K562 (cell line): Measurements from ENCODE around the gene RAB12. TPM values are rescaled to one million over a fixed set of nuclear protein-coding genes. Genes with fewer than 3 reads are reported as not detected.

Experiments
- ATAC-seq: fragments of 200-7000 bp; cut with Tn5 transposase; 3 replicates; pipeline ENCODE4 v1.9.1; 2020; ENCODE audit warnings: moderate library complexity
- BruUV-seq: library from RNA; stranded (reverse); fragments of 400-500 nt; replicated peaks from 2 replicates; lab custom pipeline; 2021; lab: Mats Ljungman, UMichigan
- CTCF ChIA-PET: fragments of 300-600 bp; formaldehyde crosslinking; extraction: SDS; loops from one replicate; lab custom pipeline; 2021; ENCODE audit warnings: low intra/inter-chr PET ratio; lab: Yijun Ruan, JAX
- POLR2A ChIA-PET: fragments of 300-600, 350-650 bp; sonication (Branson Sonifier 250); formaldehyde crosslinking; extraction: SDS; loops from one replicate; lab custom pipeline; 2021; ENCODE audit warnings: antibody characterized with exemption, inconsistent platforms; lab: Yijun Ruan, JAX
- DNase-seq, 4 experiments: peaks; one replicate each; pipeline versions ENCODE4 v3.0.0 to v3.0.0-alpha.2; 2011 to 2018; ENCODE audit warnings: low spot score in 3 of 4, mixed read lengths in 3 of 4; ENCODE audit errors: extremely low read depth in 1 of 4
- FAIRE-seq: peaks from 2 replicates; lab custom pipeline; 2011; peaks lifted over from hg19 to GRCh38; lab: Jason Lieb, UNC
- H2AFZ ChIP-seq: 2 replicates; pipeline ENCODE4 v1.6.0; 2011; ENCODE audit warnings: low read depth, low read length, control low read depth, inconsistent platforms
- H3K27ac ChIP-seq: fragments of 200-600 bp; 3 replicates; pipeline ENCODE4 v1.8.0; 2011; ENCODE audit warnings: low read depth, mild to moderate bottlenecking, control low read depth, inconsistent platforms, low read length, moderate library complexity, mixed read lengths; ENCODE audit errors: extremely low read depth
- H3K27me3 ChIP-seq, 2 experiments: fragments of 300-600 bp in 1 of 2; 2 replicates in 1 of 2; 3 replicates in 1 of 2; pipeline versions ENCODE4 v1.6.0 to v1.8.0; 2011; ENCODE audit warnings: inconsistent platforms in 2 of 2, low read length in 2 of 2, mild to moderate bottlenecking in 1 of 2, mixed read lengths in 1 of 2, moderate library complexity in 1 of 2; ENCODE audit not compliant: control insufficient read depth in 2 of 2, insufficient read depth in 2 of 2
- H3K36me3 ChIP-seq: fragments of 300-600 bp; 3 replicates; pipeline ENCODE4 v1.8.0; 2011; ENCODE audit warnings: mild to moderate bottlenecking, low read length, inconsistent platforms; ENCODE audit not compliant: control insufficient read depth, insufficient read depth
- H3K4me1 ChIP-seq, 2 experiments: fragments of 200-600 bp in 1 of 2; replicated peaks in 1 of 2; 2 replicates in 1 of 2; 3 replicates in 1 of 2; pipeline versions ENCODE4 v1.5.1 to v1.8.0; 2011; ENCODE audit warnings: inconsistent platforms in 2 of 2, low read length in 2 of 2, mild to moderate bottlenecking in 1 of 2, mixed read lengths in 1 of 2, moderate library complexity in 1 of 2; ENCODE audit not compliant: control insufficient read depth in 2 of 2, insufficient read depth in 2 of 2
- H3K4me2 ChIP-seq: 2 replicates; pipeline ENCODE4 v1.6.1; 2011; ENCODE audit warnings: low read length, control low read depth, inconsistent platforms, mixed read lengths; ENCODE audit not compliant: insufficient read depth
- H3K4me3 ChIP-seq: fragments of 200-600 bp; sonication (generic), shearing (Covaris generic); 2 replicates; pipeline ENCODE4 v1.5.1; 2016; ENCODE audit warnings: control low read depth, inconsistent platforms
- H3K79me2 ChIP-seq: fragments of 200-600 bp; 3 replicates; pipeline ENCODE4 v1.8.0; 2011; ENCODE audit warnings: low read length, inconsistent platforms; ENCODE audit not compliant: control insufficient read depth, insufficient read depth
- H3K9ac ChIP-seq, 2 experiments: 2 replicates each; pipeline versions ENCODE4 v1.6.0 to v1.6.1; 2011; ENCODE audit warnings: low read depth in 2 of 2, low read length in 2 of 2, control low read depth in 1 of 2, inconsistent platforms in 1 of 2, mild to moderate bottlenecking in 1 of 2, mixed read lengths in 1 of 2; ENCODE audit not compliant: insufficient read depth in 1 of 2
- H3K9me1 ChIP-seq: one replicate; pipeline ENCODE4 v1.6.0; 2011; ENCODE audit warnings: inconsistent platforms, mild to moderate bottlenecking, low read length, moderate library complexity; ENCODE audit not compliant: control insufficient read depth, insufficient read depth
- H3K9me3 ChIP-seq: replicated peaks from 2 replicates; pipeline ENCODE4 v1.5.1; 2011; ENCODE audit warnings: low read depth, low read length, inconsistent platforms; ENCODE audit not compliant: control insufficient read depth, insufficient read depth
- H4K20me1 ChIP-seq: replicated peaks from 2 replicates; pipeline ENCODE4 v1.6.1; 2011; ENCODE audit warnings: low read length, inconsistent platforms, mixed read lengths; ENCODE audit not compliant: control insufficient read depth, insufficient read depth
- CGGBP1 ChIP-seq: fragments of 250-450 bp; sonication (Bioruptor Pico); IDR thresholded peaks from 2 replicates; pipeline ENCODE4 v1.9.0; 2021; ENCODE audit warnings: mild to moderate bottlenecking
- HNRNPH1 ChIP-seq: fragments of 200-400 bp; formaldehyde crosslinking; optimal IDR thresholded peaks from 2 replicates; pipeline ENCODE3; 2017; ENCODE audit warnings: low read depth, mild to moderate bottlenecking, low read length, moderate library complexity
- NR2C1 ChIP-seq, 2 experiments: fragments of 450-650 bp; IDR thresholded peaks; 2 replicates each; pipeline ENCODE4 v1.6.1; 2017; ENCODE audit warnings: mild to moderate bottlenecking in 2 of 2, antibody characterized with exemption in 1 of 2, inconsistent platforms in 1 of 2, missing compliant biosample characterization in 1 of 2, missing genetic modification characterization in 1 of 2
- NR3C1 ChIP-seq: sonication (generic); formaldehyde crosslinking; IDR thresholded peaks from 2 replicates; pipeline ENCODE4 v1.8.1; 2022; ENCODE audit warnings: missing genetic modification reagents
- RFX7 ChIP-seq: fragments of 250-450 bp; sonication (Bioruptor Pico); IDR thresholded peaks from 2 replicates; pipeline ENCODE4 v1.5.1; 2021; ENCODE audit warnings: mild to moderate bottlenecking
- RREB1 ChIP-seq: fragments of 250-450 bp; sonication (Bioruptor Pico); IDR thresholded peaks from 2 replicates; pipeline ENCODE4 v1.4.0; 2020
- WHSC1 ChIP-seq: IDR thresholded peaks from one replicate; pipeline ENCODE4 v1.6.1; 2012; ENCODE audit warnings: low read length, control low read depth, inconsistent platforms
- YBX1 ChIP-seq: fragments of 450-650 bp; IDR thresholded peaks from 2 replicates; pipeline ENCODE4 v1.7.1; 2016; ENCODE audit warnings: mild to moderate bottlenecking
- ZBTB7A ChIP-seq: IDR thresholded peaks from 2 replicates; pipeline ENCODE4 v1.6.1; 2011; ENCODE audit warnings: low read depth, mild to moderate bottlenecking, low read length, moderate library complexity, borderline replicate concordance; ENCODE audit not compliant: control insufficient read depth
- ZC3H8 ChIP-seq: fragments of 450-650 bp; IDR thresholded peaks from 2 replicates; pipeline ENCODE4 v1.6.1; 2017
- ZFP30 ChIP-seq: fragments of 250-450 bp; sonication (Bioruptor Pico); IDR thresholded peaks from 2 replicates; pipeline ENCODE4 v1.8.0; 2022; ENCODE audit warnings: moderate library complexity, mild to moderate bottlenecking, inconsistent platforms, borderline replicate concordance
- ZNF79 ChIP-seq: fragments of 250-450 bp; sonication (Bioruptor Pico); IDR thresholded peaks from 2 replicates; pipeline ENCODE4 v1.4.0; 2020; ENCODE audit warnings: low read depth, mild to moderate bottlenecking, moderate library complexity
- WGBS: fragments of 100-300 bp; shearing (Covaris generic); methylation state at CpG from one replicate; pipeline ENCODE4 v1.1.6; 2016; ENCODE audit warnings: low coverage, mixed read lengths; ENCODE audit not compliant: insufficient coverage; ENCODE audit errors: missing lambda C conversion rate; 5-methylcytosine and 5-hydroxymethylcytosine counted together
- in situ Hi-C: fragments of 300-500 bp; cut with MboI; formaldehyde crosslinking; loops from 4 replicates; pipeline ENCODE4 v1.15.0; 2018; ENCODE audit warnings: inconsistent platforms, mixed read lengths
- intact Hi-C: fragments of 100-400 bp; cut with micrococcal nuclease; formaldehyde crosslinking; loops from 2 replicates; pipeline ENCODE4 v1.14.2; 2022
- polyA plus RNA-seq, 8 experiments: library from polyadenylated mRNA; depleted of rRNA in 4 of 8; stranded (reverse) in 5 of 8; unstranded in 3 of 8; fragments of >200 nt; fragmentation: Nextera tagmentation in 2 of 8; fragmentation: Illumina TruSeq in 1 of 8; extraction: Ambion mirVana in 2 of 8; extraction: Trizol in 1 of 8; gene quantifications; 2 replicates each; pipeline versions ENCODE4 v1.2.1 to v1.2.3, GENCODE V29; 2011 to 2014; ENCODE audit warnings: inconsistent platforms in 1 of 8, missing spikeins in 1 of 8
- total RNA-seq, 7 experiments: library from RNA; depleted of rRNA in 6 of 7; stranded (reverse); fragments of >200 nt in 6 of 7; fragmentation: Illumina TruSeq in 2 of 7; extraction: Trizol in 2 of 7; gene quantifications; 2 replicates each; pipeline versions ENCODE4 v1.2.1 to v1.2.3, GENCODE V29; 2011 to 2021; ENCODE audit warnings: low replicate concordance in 1 of 7
- TF ChIP-seq, protein P1 (sequence below): fragments of 450-650 bp; formaldehyde crosslinking; IDR thresholded peaks from 2 replicates; pipeline ENCODE4 v1.4.0; 2020; ENCODE audit warnings: mild to moderate bottlenecking

RAB12 gene
- total and polyA plus RNA-seq, 9 of the 15 experiments (the other 6 are each of a cell fraction or from before 2014, with no cell fraction given), result 0.48 to 21.6 (median 18.8) TPM

DNA sequence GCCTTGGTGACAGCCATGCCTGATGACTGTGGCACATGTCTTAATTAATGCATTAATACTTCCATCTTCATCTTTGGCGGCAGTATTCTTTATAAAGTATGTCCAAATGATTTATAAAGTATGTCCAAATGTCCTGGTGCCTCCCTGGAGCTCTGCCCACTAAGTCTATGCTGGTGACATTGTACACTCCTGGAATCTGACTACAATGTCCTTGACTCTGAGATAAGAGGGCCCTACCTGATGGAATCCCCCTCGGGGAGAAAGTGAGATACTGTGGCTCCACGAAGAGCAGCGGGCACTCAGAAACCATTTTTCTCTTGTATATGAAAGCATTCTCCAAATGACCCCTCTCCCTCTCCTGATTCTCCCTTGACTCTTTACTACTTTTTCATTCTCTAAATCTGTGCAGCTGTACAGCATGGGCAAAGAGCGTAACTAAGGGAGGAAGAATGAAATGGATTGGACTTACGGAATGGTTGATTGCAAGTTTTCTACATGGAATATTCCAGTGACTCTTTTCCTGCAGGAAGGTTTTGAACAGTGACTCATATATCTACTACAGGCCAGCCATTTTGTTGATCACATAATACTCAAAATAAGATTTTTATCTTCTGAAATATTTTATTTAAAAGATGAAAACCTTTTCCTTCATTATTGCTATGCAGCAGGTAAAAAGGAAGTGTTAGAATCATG lies 17.3 kb downstream of the RAB12 start:
- in situ Hi-C loops, result no loop called here
- ChIA-PET CTCF (interaction anchor here (0.6 kb wide), 1 partner anchor 351 kb away, joined by 4 read pairs; no protein-coding TSS in a partner anchor), POLR2A (interaction anchor here (1.3 to 1.9 kb wide), 3 partner anchors 10 to 23 kb away, joined by 3 to 5 read pairs (median 3); no protein-coding TSS in a partner anchor)
- H3K36me3 ChIP-seq, result peaks cover 75% of the 10 kb centered on the region
- intact Hi-C loops, result no loop called here
- FAIRE-seq (no peak), DNase-seq (no peak), ATAC-seq (no peak)
- no peaks in the 10 kb centered on the region for H4K20me1 ChIP-seq
- H2AFZ ChIP-seq, result no peak overlapping the region
- H3K4me3 ChIP-seq, result no peak overlapping the region
- H3K9ac ChIP-seq, result no peak overlapping the region
- BruUV-seq, result no TSS peak
- no peak overlapping the region for H3K27ac ChIP-seq
- no peak overlapping the region for H3K4me2 ChIP-seq
- H3K79me2 ChIP-seq, result peaks cover 30% of the 10 kb centered on the region
- H3K27me3 ChIP-seq, result no peaks in the 10 kb centered on the region
- H3K4me1 ChIP-seq, result no peaks in the 10 kb centered on the region; a peak in 1 of 5 replicates
- H3K9me1 ChIP-seq, result no peaks in the 10 kb centered on the region
- no peaks in the 10 kb centered on the region for H3K9me3 ChIP-seq
- 97% methylated on average over 6 of the region's 6 CpGs for WGBS
- TF ChIP-seq WHSC1 (no peak), CGGBP1 (no peak), ZNF79 (CRISPR knock-in tag) (no peak), ZBTB7A (no peak), RREB1 (no peak), RFX7 (CRISPR knock-in tag) (no peak), NR2C1 (IDR thresholded peaks at IDR 0.05) (no peak), NR2C1 (tag; IDR thresholded peaks at IDR 0.05) (no peak), ZC3H8 (no peak), YBX1 (no peak), HNRNPH1 (no peak), NR3C1 (CRISPR knock-in tag) (no peak), ZFP30 (no peak)
- TF ChIP-seq, protein P1, sequence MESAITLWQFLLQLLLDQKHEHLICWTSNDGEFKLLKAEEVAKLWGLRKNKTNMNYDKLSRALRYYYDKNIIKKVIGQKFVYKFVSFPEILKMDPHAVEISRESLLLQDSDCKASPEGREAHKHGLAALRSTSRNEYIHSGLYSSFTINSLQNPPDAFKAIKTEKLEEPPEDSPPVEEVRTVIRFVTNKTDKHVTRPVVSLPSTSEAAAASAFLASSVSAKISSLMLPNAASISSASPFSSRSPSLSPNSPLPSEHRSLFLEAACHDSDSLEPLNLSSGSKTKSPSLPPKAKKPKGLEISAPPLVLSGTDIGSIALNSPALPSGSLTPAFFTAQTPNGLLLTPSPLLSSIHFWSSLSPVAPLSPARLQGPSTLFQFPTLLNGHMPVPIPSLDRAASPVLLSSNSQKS (CRISPR knock-in tag), result no peak
